Neural cell (in vitro differentiated cells): ENCODE measurements around the gene SLC34A3.

ENCODE experiments used
- CTCF ChIP-seq: fragments of 450-650 bp; IDR thresholded peaks from 2 replicates; pipeline ENCODE4 v1.5.1; 2014; ENCODE audit warnings: antibody characterized with exemption, mild to moderate bottlenecking, moderate library complexity; ENCODE audit not compliant: poor library complexity, severe bottlenecking
- EZH2 ChIP-seq: fragments of 200-600, 300-800 bp; shearing (Covaris generic), sonication (generic); IDR thresholded peaks from 2 replicates; pipeline ENCODE4 v1.6.1; 2014; ENCODE audit warnings: antibody characterized with exemption, low read length, borderline replicate concordance, mild to moderate bottlenecking; ENCODE audit not compliant: insufficient read depth, poor library complexity, severe bottlenecking
- REST ChIP-seq: IDR thresholded peaks from 2 replicates; pipeline ENCODE4 v1.6.1; 2012; ENCODE audit warnings: borderline replicate concordance

GRCh38 chr9:137218212-137218753, 12.4 kb upstream of the SLC34A3 start:
- TF ChIP-seq CTCF (no peak), EZH2 (no peak), REST (no peak)
